GM23338 (cell line): ENCODE data around the gene CAPN9. TPM values are rescaled to one million over a fixed set of nuclear protein-coding genes. Genes with fewer than 3 reads are reported as not detected.

Source experiments
- ATAC-seq: fragments of 200-7000 bp; cut with Tn5 transposase; 3 replicates; pipeline ENCODE4 v1.9.1; 2020
- DNase-seq: peaks from one replicate; pipeline ENCODE4 v3.0.0-alpha.2; 2015; ENCODE audit warnings: low spot score
- H2AFZ ChIP-seq: fragments of 200-600 bp; sonication (generic); 2 replicates; pipeline ENCODE4 v1.8.0; 2016; ENCODE audit warnings: antibody characterized with exemption, mild to moderate bottlenecking, moderate library complexity
- H3F3A ChIP-seq: fragments of 200-600 bp; sonication (generic); replicated peaks from 2 replicates; pipeline ENCODE4 v1.8.0; 2017; ENCODE audit warnings: antibody characterized with exemption, mixed run types, low read depth
- H3K27ac ChIP-seq: fragments of 200-600 bp; sonication (generic); 2 replicates; pipeline ENCODE4 v1.6.1; 2016; ENCODE audit warnings: low read depth
- H3K27me3 ChIP-seq: fragments of 200-600 bp; sonication (generic); 2 replicates; pipeline ENCODE4 v1.8.0; 2016; ENCODE audit warnings: mild to moderate bottlenecking, mixed run types, moderate library complexity; ENCODE audit not compliant: insufficient read depth
- H3K36me3 ChIP-seq: fragments of 200-600 bp; sonication (generic); 2 replicates; pipeline ENCODE4 v1.8.0; 2016; ENCODE audit warnings: mild to moderate bottlenecking; ENCODE audit not compliant: insufficient read depth
- H3K4me1 ChIP-seq: fragments of 200-600 bp; sonication (generic); 2 replicates; pipeline ENCODE4 v1.8.0; 2016; ENCODE audit warnings: mild to moderate bottlenecking, moderate library complexity; ENCODE audit not compliant: insufficient read depth
- H3K4me2 ChIP-seq: fragments of 200-600 bp; sonication (generic); 2 replicates; pipeline ENCODE4 v1.7.1; 2017; ENCODE audit warnings: mixed run types
- H3K4me3 ChIP-seq: fragments of 200-600 bp; sonication (generic); 2 replicates; pipeline ENCODE4 v1.6.1; 2016; ENCODE audit warnings: mixed run types
- H3K79me2 ChIP-seq: fragments of 200-600 bp; sonication (generic); replicated peaks from 2 replicates; pipeline ENCODE4 v1.8.0; 2017; ENCODE audit warnings: mild to moderate bottlenecking; ENCODE audit not compliant: insufficient read depth
- H3K9me2 ChIP-seq: fragments of 200-600 bp; sonication (generic); 2 replicates; pipeline ENCODE4 v1.8.0; 2017; ENCODE audit not compliant: insufficient read depth
- H4K20me1 ChIP-seq: fragments of 200-600 bp; sonication (generic); replicated peaks from 2 replicates; pipeline ENCODE4 v1.8.0; 2017; ENCODE audit warnings: mild to moderate bottlenecking; ENCODE audit not compliant: insufficient read depth
- H3K27ac Mint-ChIP-seq: 2 replicates; pipeline ENCODE4 v1.8.0; 2020; ENCODE audit warnings: inconsistent platforms, mild to moderate bottlenecking, moderate library complexity, mixed read lengths
- H3K27me3 Mint-ChIP-seq: 3 replicates; pipeline ENCODE4 v1.8.0; 2022; ENCODE audit warnings: low read depth, mild to moderate bottlenecking, moderate library complexity, mixed read lengths, inconsistent platforms; ENCODE audit not compliant: insufficient read depth, poor library complexity
- H3K36me3 Mint-ChIP-seq: 3 replicates; pipeline ENCODE4 v1.8.0; 2021; ENCODE audit warnings: low read depth, mild to moderate bottlenecking, inconsistent platforms, moderate library complexity, mixed read lengths
- H3K4me1 Mint-ChIP-seq: 3 replicates; pipeline ENCODE4 v1.8.0; 2020; ENCODE audit warnings: mild to moderate bottlenecking, inconsistent platforms, mixed read lengths
- H3K4me3 Mint-ChIP-seq: 3 replicates; pipeline ENCODE4 v1.8.0; 2021; ENCODE audit warnings: moderate library complexity, mild to moderate bottlenecking, inconsistent platforms, mixed read lengths
- H3K9me3 Mint-ChIP-seq: 3 replicates; pipeline ENCODE4 v1.8.0; 2020; ENCODE audit warnings: moderate library complexity, mild to moderate bottlenecking, inconsistent platforms, mixed read lengths
- CREB1 ChIP-seq: fragments of 250-450 bp; sonication (Bioruptor Pico); IDR thresholded peaks from 2 replicates; pipeline ENCODE4 v1.5.0; 2020; ENCODE audit warnings: low read depth, mild to moderate bottlenecking, moderate library complexity
- ETS1 ChIP-seq: IDR thresholded peaks from 2 replicates; pipeline ENCODE4 v1.6.1; 2016; ENCODE audit warnings: antibody characterized with exemption
- EZH2 ChIP-seq: fragments of 200-600 bp; sonication (generic); IDR thresholded peaks from one replicate; pipeline ENCODE4 v1.8.0; 2017; ENCODE audit warnings: antibody characterized with exemption, mild to moderate bottlenecking, low read depth; ENCODE audit not compliant: unreplicated experiment
- EZH2phosphoT487 ChIP-seq: fragments of 200-600 bp; sonication (generic); IDR thresholded peaks from one replicate; pipeline ENCODE4 v1.8.1; 2018; ENCODE audit warnings: antibody characterized with exemption; ENCODE audit not compliant: unreplicated experiment
- JUNB ChIP-seq: IDR thresholded peaks from one replicate; pipeline ENCODE4 v1.6.1; 2016; ENCODE audit warnings: antibody characterized with exemption; ENCODE audit not compliant: unreplicated experiment
- NANOG ChIP-seq: IDR thresholded peaks from 2 replicates; pipeline ENCODE4 v1.6.1; 2016; ENCODE audit warnings: antibody characterized with exemption, borderline replicate concordance
- POLR2AphosphoS5 ChIP-seq: IDR thresholded peaks from 2 replicates; pipeline ENCODE4 v1.6.1; 2016; ENCODE audit warnings: antibody characterized with exemption, low read depth
- REST ChIP-seq: IDR thresholded peaks from one replicate; pipeline ENCODE4 v1.6.1; 2018; ENCODE audit warnings: antibody characterized with exemption; ENCODE audit not compliant: unreplicated experiment
- STAT1 ChIP-seq: IDR thresholded peaks from one replicate; pipeline ENCODE4 v1.6.1; 2016; ENCODE audit warnings: antibody characterized with exemption; ENCODE audit not compliant: unreplicated experiment
- ZNF114 ChIP-seq: fragments of 250-450 bp; sonication (Bioruptor Pico); IDR thresholded peaks from 2 replicates; pipeline ENCODE4 v1.5.0; 2020; ENCODE audit warnings: mild to moderate bottlenecking, moderate library complexity
- ZNF331 ChIP-seq: fragments of 250-450 bp; sonication (Bioruptor Pico); IDR thresholded peaks from 2 replicates; pipeline ENCODE4 v1.5.0; 2020; ENCODE audit warnings: low read depth, mild to moderate bottlenecking, moderate library complexity
- polyA plus RNA-seq: library from polyadenylated mRNA; unstranded; fragments of >200 nt; fragmentation: Nextera tagmentation; extraction: Ambion mirVana; gene quantifications from 2 replicates; pipeline ENCODE4 v1.2.1, GENCODE V29; 2016
- total RNA-seq: library from RNA; depleted of rRNA; stranded (reverse); fragments of >200 nt; shearing (Covaris generic); gene quantifications from 2 replicates; pipeline ENCODE4 v1.2.3, GENCODE V29; 2014

Gene CAPN9
- total and polyA plus RNA-seq, 2 experiments from 2014 or later: 0.07 TPM; not detected in 1

- no peak for TF ChIP-seq STAT1
- no peak for TF ChIP-seq EZH2phosphoT487
- TF ChIP-seq EZH2: no peak
- TF ChIP-seq REST: no peak
- TF ChIP-seq ETS1: no peak
- no peak for TF ChIP-seq JUNB
- TF ChIP-seq ZNF114: no peak
Observed at GRCh38 chr1:230773396-230774033, 26.3 kb downstream of the CAPN9 start (continued).

DNA sequence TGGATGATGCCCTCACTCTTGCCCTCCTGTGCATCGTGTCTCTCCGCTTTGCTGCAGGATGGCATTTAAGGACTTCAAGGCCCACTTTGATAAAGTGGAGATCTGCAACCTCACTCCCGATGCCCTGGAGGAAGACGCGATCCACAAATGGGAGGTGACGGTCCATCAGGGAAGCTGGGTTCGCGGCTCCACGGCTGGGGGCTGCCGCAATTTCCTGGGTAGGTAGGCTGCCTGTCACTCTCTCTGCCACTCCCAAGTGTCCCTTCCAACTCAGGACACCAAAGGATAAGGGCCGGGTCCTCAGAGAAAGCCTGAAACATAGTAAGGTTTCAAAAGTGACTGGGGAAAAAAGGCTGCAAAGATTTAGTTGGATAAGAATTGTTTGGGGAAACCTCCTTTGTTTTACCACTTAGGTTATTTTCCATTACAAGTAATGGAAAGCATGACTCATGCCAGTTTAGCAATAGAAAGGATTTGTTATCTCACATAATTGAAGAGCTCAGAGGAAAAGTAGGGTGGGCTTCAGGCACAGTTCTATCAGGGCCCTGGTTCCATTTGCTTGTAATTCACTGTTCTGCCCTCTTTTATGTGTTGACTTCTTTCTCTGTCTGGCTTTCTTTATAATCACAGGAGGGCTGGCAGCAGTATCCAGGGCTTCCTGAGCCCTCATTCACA is 31.9 kb downstream of the CAPN9 start:
- ATAC-seq: no peak; the same call in 2 of the 3 replicates
- no peak overlapping the region for H3K27ac Mint-ChIP-seq
- TF ChIP-seq REST: no peak
- TF ChIP-seq STAT1: no peak
- no peak for TF ChIP-seq ETS1
- TF ChIP-seq NANOG: no peak
- TF ChIP-seq JUNB: no peak
- TF ChIP-seq ZNF331 (CRISPR knock-in tag): no peak
- TF ChIP-seq CREB1 (CRISPR knock-in tag): no peak
- TF ChIP-seq POLR2AphosphoS5: no peak
- TF ChIP-seq EZH2: no peak

More for the DNA sequence above, 31.9 kb downstream of the CAPN9 start:
- Mint-ChIP-seq H3K4me1 (peaks cover 10% of the 10 kb centered on the region; the same call in 2 of the 3 replicates), H3K27me3 (peaks cover 46% of the 10 kb centered on the region), H3K4me3 (no peak overlapping the region), H3K9me3 (no peaks in the 10 kb centered on the region; the same call in 2 of the 3 replicates), H3K36me3 (no peaks in the 10 kb centered on the region)
- Histone ChIP-seq H3K4me2 (no peak overlapping the region), H3F3A (no peaks in the 10 kb centered on the region), H3K27ac (no peak overlapping the region), H4K20me1 (no peaks in the 10 kb centered on the region; the same call in 1 of the 2 replicates), H3K36me3 (no peaks in the 10 kb centered on the region), H3K4me1 (peaks cover 9% of the 10 kb centered on the region), H3K9me2 (peaks cover 10% of the 10 kb centered on the region), H3K27me3 (peaks cover 59% of the 10 kb centered on the region), H3K4me3 (no peak overlapping the region), H2AFZ (no peak overlapping the region), H3K79me2 (no peaks in the 10 kb centered on the region)
- peak; percentile 39 for DNase-seq
